GM23248 (cell line): Measurements from ENCODE around the gene RAB31. TPM values are rescaled to one million over a fixed set of nuclear protein-coding genes. Genes with fewer than 3 reads are reported as not detected.

Experiments used
- DNase-seq: peaks from one replicate; pipeline ENCODE4 v3.0.0-alpha.2; 2015
- H2AFZ ChIP-seq: fragments of 200-600 bp; sonication (generic); 2 replicates; pipeline ENCODE4 v1.6.1; 2016; ENCODE audit warnings: antibody characterized with exemption
- H3F3A ChIP-seq: fragments of 200-600 bp; sonication (generic); 2 replicates; pipeline ENCODE4 v1.6.1; 2016; ENCODE audit warnings: mild to moderate bottlenecking, antibody characterized with exemption, mixed run types; ENCODE audit not compliant: insufficient read depth
- H3K27ac ChIP-seq: fragments of 200-600 bp; sonication (generic); 2 replicates; pipeline ENCODE4 v1.5.1; 2016; ENCODE audit warnings: mild to moderate bottlenecking
- H3K27me3 ChIP-seq: fragments of 200-600 bp; sonication (generic); replicated peaks from 2 replicates; pipeline ENCODE4 v1.6.1; 2016; ENCODE audit warnings: mild to moderate bottlenecking; ENCODE audit not compliant: insufficient read depth
- H3K36me3 ChIP-seq: fragments of 200-600 bp; sonication (generic); 2 replicates; pipeline ENCODE4 v1.6.1; 2016; ENCODE audit warnings: low read depth, mild to moderate bottlenecking
- H3K4me1 ChIP-seq: fragments of 200-600 bp; sonication (generic); 2 replicates; pipeline ENCODE4 v1.6.1; 2016; ENCODE audit warnings: mild to moderate bottlenecking; ENCODE audit not compliant: insufficient read depth
- H3K4me2 ChIP-seq: fragments of 200-600 bp; sonication (generic); one replicate; pipeline ENCODE4 v1.6.1; 2016; ENCODE audit warnings: mild to moderate bottlenecking; ENCODE audit not compliant: unreplicated experiment
- H3K4me3 ChIP-seq: fragments of 200-600 bp; sonication (generic); 2 replicates; pipeline ENCODE4 v1.5.1; 2016; ENCODE audit warnings: mild to moderate bottlenecking
- H3K79me2 ChIP-seq: fragments of 200-600 bp; sonication (generic); 2 replicates; pipeline ENCODE4 v1.6.1; 2016; ENCODE audit warnings: mild to moderate bottlenecking; ENCODE audit not compliant: insufficient read depth
- H3K9ac ChIP-seq: fragments of 200-600 bp; sonication (generic); 2 replicates; pipeline ENCODE4 v1.6.1; 2016; ENCODE audit warnings: mild to moderate bottlenecking
- H3K9me2 ChIP-seq: fragments of 200-600 bp; sonication (generic); 2 replicates; pipeline ENCODE4 v1.6.1; 2016; ENCODE audit warnings: mixed run types, mild to moderate bottlenecking, moderate library complexity; ENCODE audit not compliant: insufficient read depth
- H3K9me3 ChIP-seq: fragments of 200-600 bp; sonication (generic); one replicate; pipeline ENCODE4 v1.6.1; 2017; ENCODE audit warnings: low read depth
- H4K20me1 ChIP-seq: fragments of 200-600 bp; sonication (generic); 2 replicates; pipeline ENCODE4 v1.6.0; 2016; ENCODE audit not compliant: insufficient read depth
- EZH2 ChIP-seq: fragments of 200-600 bp; sonication (generic); IDR thresholded peaks from 2 replicates; pipeline ENCODE4 v1.6.1; 2018; ENCODE audit warnings: antibody characterized with exemption, mild to moderate bottlenecking; ENCODE audit not compliant: insufficient read depth, poor library complexity, severe bottlenecking
- EZH2phosphoT487 ChIP-seq: fragments of 200-600 bp; sonication (generic); IDR thresholded peaks from 2 replicates; pipeline ENCODE4 v1.6.1; 2018; ENCODE audit warnings: antibody characterized with exemption, moderate library complexity, mild to moderate bottlenecking, low read depth; ENCODE audit not compliant: insufficient read depth
- WGBS, 2 experiments: methylation state at CpG; one replicate each; pipeline ENCODE4 v1.1.6; 2015 to 2017; ENCODE audit warnings: low lambda C conversion rate in 2 of 2, low coverage in 1 of 2; ENCODE audit errors: missing lambda C conversion rate in 2 of 2; 5-methylcytosine and 5-hydroxymethylcytosine counted together
- in situ Hi-C: fragments of 300-500 bp; cut with MboI; formaldehyde crosslinking; loops from 2 replicates; pipeline ENCODE4 v1.15.0; 2020
- polyA plus RNA-seq: library from polyadenylated mRNA; unstranded; fragments of >200 nt; fragmentation: Nextera tagmentation; extraction: Ambion mirVana; gene quantifications from 2 replicates; pipeline ENCODE4 v1.2.1, GENCODE V29; 2016
- total RNA-seq: library from RNA; depleted of rRNA; stranded (reverse); fragments of >200 nt; shearing (Covaris generic); gene quantifications from 2 replicates; pipeline ENCODE4 v1.2.3, GENCODE V29; 2014

The RAB31 gene
- total and polyA plus RNA-seq, 2 experiments from 2014 or later, result 49.2 to 144 TPM

DNA sequence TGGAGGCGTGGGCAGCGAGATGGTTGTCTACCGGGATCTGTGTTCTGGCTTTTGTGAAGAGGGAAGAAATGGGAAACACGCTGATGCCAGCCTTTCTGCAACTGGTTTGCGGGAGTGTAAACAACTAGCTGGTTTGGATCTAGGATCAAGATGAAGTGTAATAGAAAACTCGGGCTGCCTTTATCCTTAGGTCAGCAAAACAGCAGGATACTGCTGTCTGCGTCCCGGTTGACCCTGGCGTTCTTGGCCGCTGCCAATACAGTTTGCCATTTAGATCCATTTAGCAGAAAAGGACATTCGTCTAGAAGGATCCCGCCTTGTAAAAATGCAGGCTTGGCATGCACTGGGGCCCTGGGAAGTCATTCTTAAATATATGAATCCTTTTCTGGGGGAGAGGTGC, 42.0 kb downstream of the RAB31 start:
- TF ChIP-seq EZH2phosphoT487, result no peak
- no peak for TF ChIP-seq EZH2
- in situ Hi-C loops, result no loop called here
- no peaks in the 10 kb centered on the region for H4K20me1 ChIP-seq
- peaks cover 50% of the 10 kb centered on the region for H3K79me2 ChIP-seq
- 98 to 99% methylated on average over 12 of the region's 12 CpGs for WGBS, 2 experiments
- H3K27me3 ChIP-seq, result no peaks in the 10 kb centered on the region
- no peak overlapping the region for H3K27ac ChIP-seq
- DNase-seq, result no peak
- H3K4me2 ChIP-seq, result no peak overlapping the region
- H2AFZ ChIP-seq, result no peak overlapping the region
- H3K9ac ChIP-seq, result no peak overlapping the region
- H3K9me2 ChIP-seq, result peaks cover 9% of the 10 kb centered on the region; the same call in 1 of the 2 replicates
- H3K4me1 ChIP-seq, result no peaks in the 10 kb centered on the region; the same call in 1 of the 2 replicates
- H3K36me3 ChIP-seq, result no peaks in the 10 kb centered on the region
- H3K4me3 ChIP-seq, result no peak overlapping the region
- H3F3A ChIP-seq, result no peaks in the 10 kb centered on the region
- H3K9me3 ChIP-seq, result no peaks in the 10 kb centered on the region

DNA sequence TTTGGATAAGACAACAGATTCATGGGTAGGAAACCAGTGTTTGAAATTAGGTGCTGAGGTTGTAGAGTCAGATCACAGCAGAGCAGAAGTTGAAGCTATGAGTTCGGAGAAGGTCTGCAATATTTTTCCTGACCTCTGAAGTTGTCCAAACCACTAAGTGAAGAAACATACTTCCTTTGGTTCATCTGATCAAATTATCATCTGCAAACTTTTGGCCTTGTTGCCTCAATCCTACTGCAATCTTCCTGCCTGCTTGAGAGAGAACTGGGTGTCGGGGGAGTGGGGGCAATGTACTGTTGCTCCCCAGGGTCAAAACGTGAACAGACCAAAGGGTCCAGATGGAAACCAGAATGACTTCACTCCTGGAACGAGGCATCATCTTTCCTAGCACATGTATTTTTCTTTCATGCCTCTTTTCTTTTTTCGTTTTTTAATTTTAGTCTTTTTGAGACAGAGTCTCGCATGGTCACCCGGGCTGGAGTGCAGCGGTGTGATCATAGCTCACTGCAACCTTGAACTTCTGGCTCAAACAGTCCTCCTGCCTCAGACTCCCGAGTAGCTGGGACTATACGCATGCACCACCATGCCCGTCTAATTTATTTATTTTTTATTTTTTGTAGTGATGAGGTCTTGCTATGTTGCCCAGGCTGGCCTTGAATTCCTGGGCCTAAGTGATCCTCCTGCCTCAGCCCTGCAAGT, 42.7 kb downstream of the RAB31 start:
- no peaks in the 10 kb centered on the region; the same call in 1 of the 2 replicates for H3K4me1 ChIP-seq
- peaks cover 57% of the 10 kb centered on the region for H3K79me2 ChIP-seq
- 74 to 83% methylated on average over 11 of the region's 11 CpGs for WGBS, 2 experiments
- H3K4me2 ChIP-seq, result no peak overlapping the region
- no peak overlapping the region for H3K9ac ChIP-seq
- no peaks in the 10 kb centered on the region for H4K20me1 ChIP-seq
- H3K9me2 ChIP-seq, result peaks cover 9% of the 10 kb centered on the region; the same call in 1 of the 2 replicates
- H3K4me3 ChIP-seq, result no peak overlapping the region
- DNase-seq, result no peak
- H3K27ac ChIP-seq, result no peak overlapping the region
- H3K27me3 ChIP-seq, result no peaks in the 10 kb centered on the region
- TF ChIP-seq EZH2 (no peak), EZH2phosphoT487 (no peak)
- H3F3A ChIP-seq, result no peaks in the 10 kb centered on the region
- H3K36me3 ChIP-seq, result no peaks in the 10 kb centered on the region
- no peak overlapping the region for H2AFZ ChIP-seq
- in situ Hi-C loops, result no loop called here
- no peaks in the 10 kb centered on the region for H3K9me3 ChIP-seq

- no peaks in the 10 kb centered on the region for H4K20me1 ChIP-seq
- no peak overlapping the region for H3K4me2 ChIP-seq
- H3K9ac ChIP-seq, result no peak overlapping the region
- H3K36me3 ChIP-seq, result no peaks in the 10 kb centered on the region
- H3K27ac ChIP-seq, result no peak overlapping the region
- peaks cover 59% of the 10 kb centered on the region for H3K79me2 ChIP-seq
- WGBS, 2 experiments, result 93 to 94% methylated on average over 8 of the region's 8 CpGs
- H2AFZ ChIP-seq, result no peak overlapping the region
- H3K4me3 ChIP-seq, result no peak overlapping the region
- H3F3A ChIP-seq, result no peaks in the 10 kb centered on the region
- DNase-seq, result no peak
- no peak for TF ChIP-seq EZH2
- no peak for TF ChIP-seq EZH2phosphoT487
- H3K4me1 ChIP-seq, result no peaks in the 10 kb centered on the region; the same call in 1 of the 2 replicates
- no peaks in the 10 kb centered on the region for H3K9me3 ChIP-seq
- H3K9me2 ChIP-seq, result peaks cover 2% of the 10 kb centered on the region; the same call in 1 of the 2 replicates
- no peaks in the 10 kb centered on the region for H3K27me3 ChIP-seq
- in situ Hi-C loops, result no loop called here
These were observed 43.4 kb downstream of the RAB31 start for GRCh38 chr18:9751371-9752031.

- H3K4me3 ChIP-seq, result no peak overlapping the region
- H3K4me2 ChIP-seq, result no peak overlapping the region
- H2AFZ ChIP-seq, result no peak overlapping the region
- H3F3A ChIP-seq, result 0 out of 2 replicates have a peak, but pooled peaks cover 5% of the 10 kb centered on the region
- no peaks in the 10 kb centered on the region for H3K9me2 ChIP-seq
- H3K79me2 ChIP-seq, result peaks cover 63% of the 10 kb centered on the region
- 89 to 91% methylated on average over 7 of the region's 7 CpGs for WGBS, 2 experiments
- TF ChIP-seq EZH2, result no peak
- TF ChIP-seq EZH2phosphoT487, result no peak
- no peak overlapping the region for H3K27ac ChIP-seq
- peak; percentile 27 for DNase-seq
- H3K4me1 ChIP-seq, result peaks cover 8% of the 10 kb centered on the region; the same call in 1 of the 2 replicates
- no peak overlapping the region for H3K9ac ChIP-seq
- H3K36me3 ChIP-seq, result no peaks in the 10 kb centered on the region
- in situ Hi-C loops, result no loop called here
- no peaks in the 10 kb centered on the region for H4K20me1 ChIP-seq
- H3K27me3 ChIP-seq, result no peaks in the 10 kb centered on the region
- H3K9me3 ChIP-seq, result no peaks in the 10 kb centered on the region
These were observed 45.7 kb downstream of the RAB31 start for GRCh38 chr18:9753846-9754245.
